DLD1 (cell line): ENCODE data around the gene AUTS2.

Source experiments
- in situ Hi-C: cut with HindIII; loops from 2 replicates; pipeline ENCODE4 v1.10.0; 2017; ENCODE audit warnings: low sequenced_read_pairs

AUTS2 gene

DNA sequence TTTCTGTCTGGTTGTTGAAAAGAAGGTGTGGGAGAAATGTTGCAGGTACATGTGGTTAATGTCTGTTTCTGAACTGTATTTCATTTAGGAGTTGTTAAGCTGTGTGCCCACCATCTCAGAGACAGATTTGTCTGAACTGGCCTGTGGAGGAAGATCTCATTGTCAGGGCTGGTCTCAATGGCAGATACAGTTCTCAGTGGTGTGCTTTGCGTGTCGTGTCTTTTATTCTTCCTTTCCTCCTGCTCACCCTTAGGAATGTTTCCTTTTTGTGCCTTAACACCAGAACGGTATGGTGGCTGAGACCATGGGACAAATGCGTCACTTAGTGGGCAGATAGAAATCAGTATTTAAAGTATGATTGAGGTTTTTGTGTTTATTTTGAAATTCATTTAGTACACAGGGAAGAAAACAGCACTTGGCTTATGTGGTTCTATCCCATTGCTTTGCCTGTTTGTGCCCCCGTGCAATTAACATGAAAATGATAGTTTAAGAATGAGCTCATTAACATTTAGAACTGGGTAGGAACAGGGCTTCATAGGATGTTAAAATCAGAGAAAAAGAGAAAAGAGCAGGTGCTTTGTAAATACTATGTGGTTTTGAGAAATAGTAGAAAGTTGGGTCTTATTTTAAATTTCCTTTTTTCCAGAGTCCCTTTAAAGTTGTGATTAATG is 112.6 kb downstream of the AUTS2 start:
- in situ Hi-C loops, result no loop called here

DNA sequence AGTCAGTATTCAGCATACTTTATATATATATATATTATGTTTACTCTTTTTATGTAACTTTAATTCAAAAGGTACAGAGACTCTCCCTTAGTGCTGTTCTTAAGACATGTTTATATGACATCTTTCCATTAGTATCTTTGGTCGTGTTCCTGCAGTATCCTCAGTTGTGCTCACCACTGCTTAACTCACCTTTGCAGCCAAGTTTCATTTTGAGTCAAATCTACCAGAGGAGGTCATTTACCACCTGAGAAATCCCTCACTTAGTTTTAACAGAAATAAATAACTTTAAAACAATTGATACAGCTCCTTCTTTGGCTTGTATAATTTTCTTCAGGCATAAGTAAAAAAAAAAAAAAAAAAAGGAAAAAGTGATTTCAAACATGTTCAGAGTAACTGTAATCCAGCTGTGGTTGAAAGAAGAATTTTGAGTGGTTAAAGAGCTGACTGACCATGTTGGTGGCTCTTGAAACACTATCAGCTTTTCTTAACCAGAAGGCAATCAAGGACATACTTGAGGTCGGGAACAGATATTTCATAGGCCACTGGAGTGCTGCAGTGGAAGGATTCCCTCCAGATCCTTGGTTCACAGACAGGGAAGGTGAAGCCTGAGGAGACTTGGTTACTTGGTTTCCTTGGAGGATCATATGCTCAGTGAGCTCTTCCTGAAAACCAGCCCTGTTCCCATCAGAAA is 116.8 kb downstream of the AUTS2 start:
- in situ Hi-C loops, result no loop called here

DNA sequence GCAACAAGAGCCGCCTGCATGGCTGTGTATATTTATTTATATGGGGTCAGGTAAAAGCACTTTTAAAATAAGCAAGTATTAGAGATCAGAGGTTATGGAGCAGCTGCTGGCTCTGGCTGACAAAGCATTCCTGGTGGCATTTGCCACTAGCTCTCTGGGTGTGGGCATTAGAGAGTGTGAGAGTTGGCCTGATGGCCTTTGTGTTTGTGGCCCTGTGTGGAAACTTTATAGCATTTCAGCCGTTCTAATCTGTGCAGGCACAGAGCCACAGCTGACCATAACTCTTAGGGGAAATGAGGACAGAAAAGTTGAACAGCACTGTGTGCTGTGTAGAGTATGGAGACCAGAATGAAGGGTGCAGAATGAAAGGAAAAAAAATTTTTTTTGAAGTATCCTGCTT is 118.9 kb downstream of the AUTS2 start:
- in situ Hi-C loops, result no loop called here

DNA sequence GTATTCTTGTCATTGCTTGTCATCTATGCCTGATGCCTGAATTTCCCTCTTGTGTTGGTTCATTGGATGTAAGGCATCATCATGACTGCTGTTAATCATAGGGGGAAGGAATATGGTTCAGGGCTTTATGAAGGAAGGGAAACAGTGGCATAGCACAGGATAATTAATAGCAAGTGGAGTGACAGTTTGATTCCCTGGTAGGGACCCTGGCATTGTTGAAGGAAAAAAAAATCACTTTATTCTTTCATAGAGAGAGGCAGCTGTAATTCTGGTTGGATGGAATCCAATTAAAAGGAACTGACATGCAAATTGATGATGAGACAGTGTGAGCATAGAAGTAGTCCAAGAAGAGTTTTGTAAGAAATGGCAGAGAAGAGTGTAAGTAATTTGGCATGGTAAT is 121.4 kb downstream of the AUTS2 start:
- in situ Hi-C loops, result no loop called here

DNA sequence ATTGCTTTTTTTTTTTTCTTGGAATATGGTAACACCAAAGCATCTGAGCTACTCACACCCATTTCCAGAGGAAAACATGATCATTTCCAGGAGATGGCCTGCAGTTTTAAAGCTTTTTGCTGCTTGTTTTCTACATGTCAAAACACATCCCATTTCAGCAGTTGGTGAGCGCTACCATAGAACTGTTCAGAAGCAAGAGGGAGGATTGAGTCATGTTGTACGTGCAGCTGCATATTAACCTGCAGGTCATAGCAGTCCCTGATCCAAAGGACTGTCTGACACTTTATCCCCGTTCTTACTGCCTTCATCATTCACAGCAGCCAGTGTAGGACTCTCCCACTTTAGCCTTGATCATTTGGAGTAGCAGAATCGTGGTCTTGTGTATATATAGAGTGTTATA is 124.6 kb downstream of the AUTS2 start:
- in situ Hi-C loops, result no loop called here

DNA sequence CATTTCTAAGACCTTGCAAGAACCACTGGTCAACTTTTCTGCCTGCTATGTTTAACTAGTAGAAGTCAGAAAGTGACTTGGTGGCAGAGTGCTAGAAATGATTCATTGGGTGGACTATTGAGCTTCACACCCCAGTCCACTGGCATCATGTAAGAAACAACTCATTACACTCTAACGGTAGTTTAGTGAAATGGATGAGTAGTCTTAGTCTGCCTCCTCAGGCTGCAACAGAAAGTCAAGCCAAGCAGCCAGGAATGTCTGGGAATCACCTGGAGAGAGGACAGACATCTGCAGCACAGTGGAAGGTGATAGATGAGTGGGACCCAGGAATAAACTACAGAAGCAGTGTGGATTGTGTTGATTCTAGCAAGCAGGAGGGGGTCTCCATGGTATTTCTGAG is 125.4 kb downstream of the AUTS2 start:
- in situ Hi-C loops, result no loop called here

DNA sequence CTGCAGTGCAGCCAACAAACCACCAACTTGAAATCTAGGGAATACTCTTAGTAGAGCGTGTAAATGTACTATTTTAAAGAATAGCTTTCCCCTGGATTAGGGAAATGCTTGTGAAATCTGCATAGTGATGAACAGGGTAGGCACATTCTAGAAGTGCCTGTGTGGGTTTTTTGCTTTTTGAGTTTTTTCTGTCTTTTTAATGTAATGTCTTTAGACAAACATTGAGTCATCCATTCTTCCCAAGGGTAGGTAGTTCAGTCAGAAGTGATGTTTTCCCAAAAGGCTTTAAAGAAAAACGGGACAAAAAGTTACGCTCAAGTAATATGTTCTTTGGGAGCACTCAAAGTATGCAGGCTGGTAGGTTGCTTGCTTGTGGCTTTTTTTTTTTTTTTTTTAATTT is 130.0 kb downstream of the AUTS2 start:
- in situ Hi-C loops, result no loop called here

DNA sequence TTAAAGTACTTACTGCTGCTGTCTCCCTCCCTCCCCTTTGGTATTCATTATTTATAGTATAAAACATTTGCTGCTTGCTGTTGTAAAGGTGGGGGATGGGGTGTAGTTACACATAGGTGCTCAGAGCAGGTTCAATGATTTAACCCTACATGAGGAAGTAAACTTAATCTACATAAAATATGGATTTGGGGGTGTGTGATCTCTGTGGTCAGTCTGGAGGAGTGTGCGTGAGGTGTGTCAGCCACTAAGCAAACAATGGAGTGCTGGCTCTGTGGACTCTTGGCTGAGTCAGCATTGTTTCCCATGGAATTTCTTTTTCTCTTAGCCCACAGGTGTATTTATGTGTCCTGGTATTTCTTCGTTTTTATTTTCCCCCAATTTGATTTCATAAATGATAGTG is 133.9 kb downstream of the AUTS2 start:
- in situ Hi-C loops, result no loop called here

DNA sequence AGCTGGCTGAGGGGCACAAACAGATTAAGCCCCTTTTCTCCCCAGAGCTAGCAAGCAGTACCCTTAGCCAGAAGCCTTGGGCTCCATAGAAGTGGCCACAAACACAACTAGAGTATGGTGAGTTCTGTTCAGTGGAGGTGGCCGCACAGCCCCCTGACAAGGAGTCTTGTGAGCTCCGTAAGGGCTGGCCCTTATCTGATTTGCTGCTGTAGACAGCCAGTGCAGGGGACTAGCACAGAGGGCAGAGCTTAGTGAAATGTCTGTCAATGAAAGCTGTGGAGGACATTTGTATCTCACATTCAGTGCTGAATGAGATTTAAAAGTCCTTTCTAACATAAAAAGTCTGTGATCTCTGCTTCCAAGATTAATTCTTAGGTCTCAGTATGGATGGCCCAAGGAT is 137.3 kb downstream of the AUTS2 start:
- in situ Hi-C loops, result no loop called here

DNA sequence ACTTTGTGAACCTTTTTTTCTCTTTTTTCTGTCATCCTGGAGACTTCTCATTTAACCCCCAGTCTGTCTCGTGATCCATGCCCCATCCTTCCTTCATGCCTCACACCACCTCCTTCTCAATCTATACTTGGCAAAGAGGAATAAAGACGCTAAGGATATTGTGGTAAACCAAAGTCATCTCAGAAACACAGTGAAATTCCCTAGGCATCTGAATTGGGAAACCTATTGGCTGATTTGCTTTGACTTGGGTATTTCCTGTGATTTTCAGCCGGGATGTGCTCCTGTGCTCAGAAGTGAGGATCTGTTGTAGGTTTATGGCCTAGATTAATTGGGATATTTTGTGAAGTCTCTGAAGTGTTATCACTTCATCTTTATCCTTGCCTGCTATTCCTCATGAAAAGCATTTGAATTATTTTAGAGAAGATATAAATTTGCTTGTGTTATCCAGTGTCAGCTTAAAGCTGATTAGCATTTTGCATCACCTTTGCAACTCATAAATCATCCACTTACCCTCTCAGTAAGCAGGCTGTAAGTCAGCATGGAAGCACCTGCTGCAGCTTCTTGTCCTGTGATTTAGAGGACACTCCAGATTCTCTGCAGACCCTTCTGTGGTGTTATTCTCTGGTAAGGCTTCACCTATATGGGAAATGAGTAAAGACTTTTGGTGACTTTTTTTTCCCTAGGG is 138.0 kb downstream of the AUTS2 start:
- in situ Hi-C loops, result no loop called here

DNA sequence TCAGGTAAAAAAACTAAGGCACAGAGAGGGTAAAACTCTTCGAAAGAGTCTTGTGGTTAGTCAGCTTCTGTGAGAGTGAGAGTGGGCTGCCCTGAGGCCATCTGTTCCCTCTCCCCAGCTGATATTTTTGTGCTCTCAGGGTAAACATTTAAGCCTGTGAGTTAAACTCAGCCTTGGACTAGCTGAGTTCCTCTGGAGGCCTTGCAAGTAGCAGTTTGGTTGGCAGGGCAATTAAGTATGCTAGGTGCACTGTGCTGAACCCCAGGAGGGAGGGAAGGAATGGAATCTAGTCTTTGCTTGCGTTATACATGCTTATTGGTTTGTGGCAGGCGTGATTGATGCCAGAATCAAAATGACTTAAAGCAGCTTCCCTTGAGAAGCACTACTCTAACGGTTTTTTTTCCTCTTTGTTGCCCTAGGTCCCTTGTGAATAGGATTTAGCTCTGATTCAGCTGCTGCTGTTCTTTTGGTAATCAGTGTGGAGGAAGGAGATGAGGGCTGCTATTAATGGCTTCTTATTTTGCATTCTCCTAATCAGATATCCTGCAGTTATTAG is 140.2 kb downstream of the AUTS2 start:
- in situ Hi-C loops, result no loop called here

DNA sequence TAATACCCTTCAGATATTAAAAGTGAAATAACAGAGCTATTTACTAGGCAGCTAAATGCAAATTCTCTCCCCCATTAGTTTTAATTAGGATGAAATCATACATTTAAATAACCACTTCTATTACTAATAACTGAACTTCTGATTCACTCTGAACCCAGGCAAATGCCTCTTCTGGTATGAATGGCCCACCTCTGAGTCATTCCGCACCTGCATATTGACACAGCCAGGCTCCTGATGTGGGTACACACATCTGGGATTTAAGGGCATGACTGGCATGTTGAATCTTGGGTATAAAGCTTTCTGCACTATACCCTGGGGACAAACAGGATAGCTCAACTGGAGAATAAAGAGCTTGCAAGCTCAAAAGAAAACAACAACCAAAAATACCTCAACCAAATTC is 140.9 kb downstream of the AUTS2 start:
- in situ Hi-C loops, result no loop called here

DNA sequence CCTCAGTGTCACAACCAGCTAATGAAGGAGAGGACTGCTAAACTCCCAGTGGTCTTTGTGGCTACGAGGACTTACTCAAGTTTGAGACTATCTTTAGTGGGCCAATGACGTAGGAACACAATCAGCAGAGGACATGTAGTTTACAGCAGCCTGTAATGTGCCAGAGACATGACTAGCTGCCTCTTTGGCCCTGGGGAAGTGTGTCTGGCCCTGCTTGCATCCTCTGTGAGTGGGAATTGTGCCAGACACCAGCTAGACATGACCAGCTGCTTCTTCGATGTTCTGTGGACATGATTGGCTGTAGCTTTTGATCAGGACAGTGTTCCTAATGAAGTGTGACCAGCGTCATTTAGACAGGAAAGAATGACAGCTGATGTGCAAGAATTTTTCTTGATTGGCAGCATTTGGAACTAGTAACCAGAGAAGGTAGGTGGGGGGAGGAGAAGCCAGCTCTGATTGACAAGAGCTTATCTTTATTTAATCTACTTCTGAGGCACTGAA is 141.7 kb downstream of the AUTS2 start:
- in situ Hi-C loops, result no loop called here

DNA sequence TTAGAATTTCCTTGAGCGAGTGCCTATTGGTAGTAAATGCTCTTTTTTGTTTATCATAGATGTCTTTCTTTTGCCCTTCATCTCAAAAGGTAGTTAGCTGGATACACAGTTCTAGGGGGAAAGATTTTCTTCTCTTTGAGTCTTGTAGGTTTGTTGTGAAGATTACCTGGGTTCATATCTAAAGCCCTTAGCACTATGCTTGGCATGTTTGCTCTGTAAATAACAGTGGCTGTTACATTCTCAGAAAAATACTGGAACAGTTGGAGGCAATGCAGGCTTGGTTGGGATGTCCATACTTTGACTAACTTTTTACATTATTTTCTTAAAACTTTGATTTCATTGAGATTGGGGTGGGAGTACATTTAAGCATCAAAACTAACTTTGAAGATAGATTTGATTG is 144.0 kb downstream of the AUTS2 start:
- in situ Hi-C loops, result no loop called here

DNA sequence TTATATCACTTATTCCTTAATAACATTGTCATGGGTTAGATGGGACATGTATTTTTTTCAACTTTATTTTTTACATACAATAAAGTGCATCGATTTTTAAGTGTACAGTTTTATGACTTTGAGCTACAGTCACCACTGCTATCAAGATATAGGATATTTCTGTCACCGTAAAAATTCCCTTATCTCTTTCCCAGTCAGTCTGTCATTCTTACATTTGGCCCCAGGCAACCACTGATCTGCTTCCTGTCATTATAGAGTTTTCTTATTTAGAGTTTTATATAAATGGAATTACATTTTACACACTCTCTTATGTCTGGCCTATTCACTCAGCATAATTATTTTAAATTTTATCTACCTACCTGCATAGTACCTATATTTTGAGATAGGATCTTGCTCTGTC is 145.2 kb downstream of the AUTS2 start:
- in situ Hi-C loops, result no loop called here

DNA sequence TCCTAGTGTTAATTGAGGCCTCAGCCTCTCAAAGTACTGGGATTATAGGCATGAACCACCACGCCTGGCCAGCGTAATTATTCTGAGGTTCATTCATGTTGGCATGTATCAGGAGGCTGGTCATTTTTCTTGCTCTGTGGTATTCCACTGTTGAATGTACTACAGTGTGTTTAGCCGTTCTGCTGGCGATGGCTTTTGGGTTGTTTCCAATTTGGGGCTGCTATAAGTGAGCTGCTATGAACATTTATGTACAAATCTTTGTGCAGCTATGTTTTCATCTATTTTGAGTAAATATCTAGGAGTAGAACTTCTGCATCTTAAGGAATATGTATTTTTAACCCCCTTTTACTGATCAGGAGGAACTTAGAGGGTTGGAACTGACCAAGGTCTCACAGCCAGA is 145.8 kb downstream of the AUTS2 start:
- in situ Hi-C loops, result no loop called here

DNA sequence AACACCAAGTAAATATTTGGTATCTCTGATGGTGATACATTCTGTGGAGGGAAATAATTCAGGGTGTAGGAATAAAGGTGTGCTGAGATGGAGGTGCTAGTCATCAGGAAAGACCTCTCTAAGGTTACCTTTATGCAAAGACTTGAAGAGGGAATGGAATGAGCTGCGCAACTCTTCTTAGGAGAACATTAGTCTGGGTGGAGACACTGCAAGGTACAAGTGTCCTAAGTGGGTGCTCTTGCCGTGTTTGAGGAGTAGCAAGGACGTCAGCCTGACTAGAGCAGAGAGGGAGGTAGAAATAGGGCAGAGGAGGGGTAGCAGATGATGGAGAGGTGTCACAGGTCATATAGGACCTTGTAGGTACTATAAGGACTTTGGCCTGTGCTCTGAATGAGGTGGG is 148.1 kb downstream of the AUTS2 start:
- in situ Hi-C loops, result no loop called here

DNA sequence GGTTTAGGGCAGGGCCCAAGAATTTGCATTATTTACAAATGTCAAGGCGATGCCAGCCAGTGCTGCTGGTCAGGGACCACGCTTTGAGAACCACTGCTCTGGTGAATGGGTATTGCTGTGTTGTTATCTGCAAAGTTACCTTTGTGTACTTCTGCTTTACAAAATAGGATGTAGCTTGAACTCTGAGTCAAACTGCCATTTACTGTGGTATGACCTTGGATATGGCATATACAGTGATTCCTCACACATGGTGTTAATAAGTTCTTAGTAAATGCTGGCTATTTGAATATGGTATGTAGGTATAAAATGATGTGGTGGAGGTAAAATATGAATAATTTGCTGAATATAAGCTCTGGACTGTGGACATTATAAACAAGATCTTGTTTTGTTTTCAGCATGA is 148.9 kb downstream of the AUTS2 start:
- in situ Hi-C loops, result no loop called here

DNA sequence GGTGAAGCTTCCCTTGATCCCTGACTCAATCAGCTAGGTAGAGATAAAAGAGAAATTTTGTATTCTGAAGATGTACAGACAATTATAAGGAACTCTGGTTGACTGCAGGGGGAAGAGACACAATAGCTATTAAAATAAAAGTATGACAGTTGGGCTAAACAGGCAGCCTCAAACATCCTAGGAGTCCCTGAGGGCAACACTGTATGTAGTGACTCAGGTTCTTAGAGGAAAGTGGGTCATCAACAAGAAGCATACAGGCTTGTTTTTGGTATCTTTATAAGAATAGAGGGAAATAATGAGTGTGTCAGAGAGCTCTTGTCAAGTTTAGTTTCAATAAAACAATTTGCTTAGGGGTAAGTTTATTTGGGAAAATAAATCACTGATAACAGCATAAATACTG is 150.3 kb downstream of the AUTS2 start:
- in situ Hi-C loops, result no loop called here

DNA sequence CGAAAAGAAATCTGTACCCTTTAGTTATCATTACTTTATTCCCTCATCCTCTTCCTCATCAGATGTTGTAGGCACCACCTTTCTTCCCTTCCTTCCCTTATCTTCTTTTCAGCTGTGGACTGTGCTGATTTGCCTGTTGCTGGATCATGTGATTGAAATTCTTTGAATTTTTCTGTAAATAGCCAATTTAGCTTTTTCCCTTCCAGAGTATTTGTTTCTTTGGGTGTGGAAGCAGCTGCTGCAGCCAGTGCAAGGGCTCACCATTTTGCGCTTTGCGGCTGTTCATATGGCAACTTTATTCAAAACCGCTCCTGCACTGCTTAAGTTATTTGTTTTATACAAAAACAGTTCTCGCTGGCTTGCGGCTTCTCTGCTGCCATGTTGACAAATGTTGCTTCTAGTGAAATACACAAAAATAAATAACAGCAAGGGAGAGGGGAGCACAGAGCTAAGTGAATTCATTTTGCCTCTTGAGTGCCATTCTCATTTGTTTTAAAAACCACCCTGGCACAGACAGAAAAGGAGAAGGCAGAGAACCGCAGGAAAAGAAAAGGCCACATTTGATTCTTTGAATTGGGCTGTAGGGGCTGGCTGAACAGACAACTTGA is 151.2 kb downstream of the AUTS2 start:
- in situ Hi-C loops, result no loop called here

DNA sequence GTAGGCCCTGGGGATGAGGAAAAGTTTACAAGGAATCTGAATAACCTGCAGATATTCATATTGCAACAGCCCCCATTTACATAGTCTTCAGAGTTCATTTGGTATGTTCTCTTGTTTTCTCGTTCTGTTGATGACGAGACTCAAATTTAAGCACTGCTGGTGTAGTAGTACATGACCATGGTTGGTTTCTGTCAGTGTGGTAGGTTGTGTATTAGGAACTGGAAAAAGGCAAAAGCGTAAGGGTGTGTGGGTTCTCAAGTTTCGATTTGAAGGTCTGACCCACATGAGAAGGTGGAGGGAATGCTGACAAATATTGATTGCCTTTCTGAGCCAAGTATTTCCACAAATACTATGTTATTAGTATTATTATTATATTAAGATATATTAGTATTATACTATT is 151.7 kb downstream of the AUTS2 start:
- in situ Hi-C loops, result no loop called here
